ENCODE measurements around the gene CEP41.
"Not testable (repeated sequence)": the region's sequence is repeated elsewhere in the genome, so short reads cannot be mapped to it uniquely, and the experiment has no call there.

Gene CEP41

DNA sequence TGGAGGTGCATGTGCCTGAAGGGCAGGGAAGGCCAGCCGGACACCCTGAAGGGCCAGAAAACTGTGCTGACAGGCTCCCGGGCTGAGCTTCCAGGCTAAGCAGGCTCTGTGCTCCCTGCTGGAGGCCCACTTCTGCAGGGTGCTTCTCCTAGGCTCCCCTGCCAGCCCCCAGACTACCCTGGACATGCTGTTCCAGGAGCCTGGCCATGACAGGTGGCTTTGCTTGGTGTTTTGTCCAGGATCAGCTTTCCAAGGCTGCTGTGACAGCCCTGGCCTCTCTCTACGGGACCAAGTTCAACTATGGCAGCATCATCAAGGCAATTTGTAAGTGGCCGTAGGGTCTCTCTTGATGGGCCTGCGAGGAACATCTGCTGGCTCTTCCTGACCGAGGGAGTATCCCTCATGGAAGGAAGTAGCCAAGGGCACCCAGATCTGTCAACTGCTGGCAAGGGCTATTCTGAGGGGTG lies 55.2 kb downstream of the CEP41 start:
- no peak for DNase-seq

DNA sequence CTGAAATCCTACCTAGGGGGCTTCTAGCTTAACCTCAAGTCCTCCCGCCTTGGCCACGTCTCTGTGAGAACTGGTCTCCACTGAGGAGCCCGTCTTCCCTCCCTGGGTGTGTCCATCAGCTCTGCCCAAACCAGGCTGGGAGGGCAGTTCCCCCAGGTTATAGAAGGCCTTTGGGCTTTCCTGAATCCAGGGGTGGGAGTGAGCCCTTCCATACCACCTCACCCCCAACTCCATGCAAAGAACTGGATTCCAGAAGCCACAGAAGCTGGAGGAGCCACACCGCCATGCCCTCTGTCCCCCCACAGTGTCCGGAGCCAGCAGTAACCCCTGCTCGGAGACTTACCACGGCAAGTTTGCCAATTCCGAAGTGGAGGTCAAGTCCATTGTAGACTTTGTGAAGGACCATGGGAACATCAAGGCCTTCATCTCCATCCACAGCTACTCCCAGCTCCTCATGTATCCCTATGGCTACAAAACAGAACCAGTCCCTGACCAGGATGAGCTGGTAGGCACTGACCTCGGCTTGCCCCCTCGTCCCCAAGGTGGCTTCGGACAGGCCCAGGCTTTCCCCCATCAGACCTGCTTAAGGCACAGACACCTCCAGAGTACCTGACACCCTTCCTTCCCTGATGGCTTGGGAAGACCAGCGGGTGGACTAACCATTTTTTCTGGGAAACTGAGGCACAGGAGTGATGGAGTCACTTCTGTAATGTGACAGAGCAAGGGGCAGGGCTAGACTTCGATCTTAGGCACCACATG lies 55.8 kb downstream of the CEP41 start:
- DNase-seq = no peak

DNA sequence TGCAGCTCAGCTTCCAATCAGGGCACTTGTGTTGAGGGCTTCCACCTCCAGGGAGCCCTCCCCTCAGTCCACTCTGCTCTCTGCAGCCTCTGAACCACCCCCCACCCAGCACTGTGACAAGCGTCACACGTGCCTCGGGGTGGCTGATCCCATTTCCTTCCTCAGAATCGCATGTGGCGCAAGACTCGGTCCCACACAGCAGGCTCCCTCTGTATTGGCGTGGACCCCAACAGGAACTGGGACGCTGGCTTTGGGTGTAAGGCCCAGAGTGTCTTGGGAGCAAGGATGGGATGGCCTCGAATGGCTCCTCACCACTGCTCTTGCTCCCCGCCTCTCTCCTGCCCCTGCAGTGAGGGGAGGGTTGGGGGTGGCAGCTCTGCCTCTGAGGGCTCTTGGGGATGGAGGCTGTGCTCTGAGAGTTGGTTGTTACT lies 56.4 kb downstream of the CEP41 start:
- no peak for DNase-seq

DNA sequence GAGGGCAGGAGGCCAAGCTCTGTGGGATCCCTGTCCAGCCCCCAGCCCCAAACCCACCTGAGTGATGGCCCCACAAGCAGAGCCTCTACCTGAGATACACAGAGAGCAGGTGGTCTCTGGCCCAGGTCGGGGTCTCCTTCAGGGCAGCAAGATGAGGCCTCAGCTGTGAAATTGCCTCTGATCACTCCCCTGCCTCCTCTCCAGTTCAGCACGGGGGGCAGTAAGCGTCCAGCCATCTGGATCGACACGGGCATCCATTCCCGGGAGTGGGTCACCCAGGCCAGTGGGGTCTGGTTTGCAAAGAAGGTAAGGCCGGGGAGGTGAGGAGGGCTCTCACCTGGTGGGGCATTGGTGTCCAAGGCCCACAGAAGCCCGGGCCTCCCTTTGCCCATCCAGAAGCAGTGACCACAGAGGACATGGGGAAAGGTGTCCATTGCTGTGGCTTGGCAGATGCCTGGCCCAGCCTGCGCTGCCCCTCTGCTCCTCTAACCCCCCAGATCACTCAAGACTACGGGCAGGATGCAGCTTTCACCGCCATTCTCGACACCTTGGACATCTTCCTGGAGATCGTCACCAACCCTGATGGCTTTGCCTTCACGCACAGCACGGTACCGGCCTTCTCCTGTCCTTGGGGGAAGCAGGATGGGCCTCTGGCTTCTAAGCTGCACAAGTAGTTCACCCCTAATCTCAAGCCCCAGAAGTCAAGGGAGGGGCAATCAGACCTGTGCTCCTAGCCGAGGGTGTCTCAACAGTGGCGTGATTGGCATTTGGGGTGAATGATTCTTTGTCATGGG lies 57.4 kb downstream of the CEP41 start:
- no peak for DNase-seq

DNA sequence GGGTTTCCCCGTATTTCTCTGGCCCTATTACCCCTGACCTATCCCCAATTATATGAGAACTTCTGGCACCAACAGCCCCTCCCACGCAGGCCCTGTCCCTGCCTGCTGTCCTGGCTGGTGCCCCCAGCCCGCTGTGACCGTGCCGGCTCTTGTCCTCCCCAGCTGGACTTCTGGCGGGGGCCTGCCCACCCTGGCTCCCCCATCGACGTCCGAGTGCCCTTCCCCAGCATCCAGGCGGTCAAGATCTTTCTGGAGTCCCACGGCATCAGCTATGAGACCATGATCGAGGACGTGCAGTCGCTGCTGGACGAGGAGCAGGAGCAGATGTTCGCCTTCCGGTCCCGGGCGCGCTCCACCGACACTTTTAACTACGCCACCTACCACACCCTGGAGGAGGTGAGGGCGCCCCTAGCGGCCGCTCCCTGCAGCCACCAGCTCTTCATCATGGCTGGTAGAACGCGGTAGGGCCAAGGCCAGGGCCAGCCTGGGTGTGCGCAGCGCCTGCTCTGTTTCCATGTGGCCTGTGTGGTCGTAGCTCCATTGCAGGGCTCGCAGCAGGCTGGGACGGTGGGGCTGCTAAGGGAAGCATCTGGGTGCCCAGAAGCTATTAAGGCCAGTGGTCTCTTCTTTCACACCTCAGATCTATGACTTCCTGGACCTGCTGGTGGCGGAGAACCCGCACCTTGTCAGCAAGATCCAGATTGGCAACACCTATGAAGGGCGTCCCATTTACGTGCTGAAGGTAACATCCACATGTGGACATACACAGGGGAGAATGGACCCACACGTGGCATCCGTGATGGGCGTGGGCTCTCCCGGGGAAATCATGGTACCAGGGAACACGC lies 59.1 kb downstream of the CEP41 start:
- DNase-seq = no peak

DNA sequence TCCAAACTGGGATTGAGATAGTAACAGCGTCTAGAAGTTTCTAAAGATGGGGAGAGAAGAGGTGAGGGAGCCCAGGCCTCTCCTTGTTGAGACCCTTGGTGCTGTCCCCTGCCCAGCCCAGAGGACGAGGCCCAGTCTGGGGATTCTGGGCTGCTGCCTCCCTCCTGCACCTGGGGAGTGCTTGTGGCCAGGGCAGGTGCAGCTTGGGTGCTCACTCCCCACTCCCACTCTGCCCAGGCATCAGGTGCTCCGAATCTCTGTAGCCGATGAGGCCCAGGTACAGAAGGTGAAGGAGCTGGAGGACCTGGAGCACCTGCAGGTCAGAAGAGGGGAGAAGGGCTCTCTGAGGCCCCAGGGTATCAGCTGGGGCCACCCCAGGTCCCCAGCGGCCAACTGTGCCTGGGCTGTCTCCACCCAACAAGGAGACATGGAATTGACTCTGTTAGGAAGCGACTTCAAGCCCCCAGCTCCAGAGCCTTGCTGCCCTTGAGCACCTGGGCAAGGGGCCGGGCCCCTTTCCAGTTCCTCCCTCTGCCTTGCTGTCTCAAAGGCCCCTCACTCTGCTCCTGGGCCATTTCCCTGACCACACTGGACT lies 59.9 kb downstream of the CEP41 start:
- no peak for DNase-seq

DNA sequence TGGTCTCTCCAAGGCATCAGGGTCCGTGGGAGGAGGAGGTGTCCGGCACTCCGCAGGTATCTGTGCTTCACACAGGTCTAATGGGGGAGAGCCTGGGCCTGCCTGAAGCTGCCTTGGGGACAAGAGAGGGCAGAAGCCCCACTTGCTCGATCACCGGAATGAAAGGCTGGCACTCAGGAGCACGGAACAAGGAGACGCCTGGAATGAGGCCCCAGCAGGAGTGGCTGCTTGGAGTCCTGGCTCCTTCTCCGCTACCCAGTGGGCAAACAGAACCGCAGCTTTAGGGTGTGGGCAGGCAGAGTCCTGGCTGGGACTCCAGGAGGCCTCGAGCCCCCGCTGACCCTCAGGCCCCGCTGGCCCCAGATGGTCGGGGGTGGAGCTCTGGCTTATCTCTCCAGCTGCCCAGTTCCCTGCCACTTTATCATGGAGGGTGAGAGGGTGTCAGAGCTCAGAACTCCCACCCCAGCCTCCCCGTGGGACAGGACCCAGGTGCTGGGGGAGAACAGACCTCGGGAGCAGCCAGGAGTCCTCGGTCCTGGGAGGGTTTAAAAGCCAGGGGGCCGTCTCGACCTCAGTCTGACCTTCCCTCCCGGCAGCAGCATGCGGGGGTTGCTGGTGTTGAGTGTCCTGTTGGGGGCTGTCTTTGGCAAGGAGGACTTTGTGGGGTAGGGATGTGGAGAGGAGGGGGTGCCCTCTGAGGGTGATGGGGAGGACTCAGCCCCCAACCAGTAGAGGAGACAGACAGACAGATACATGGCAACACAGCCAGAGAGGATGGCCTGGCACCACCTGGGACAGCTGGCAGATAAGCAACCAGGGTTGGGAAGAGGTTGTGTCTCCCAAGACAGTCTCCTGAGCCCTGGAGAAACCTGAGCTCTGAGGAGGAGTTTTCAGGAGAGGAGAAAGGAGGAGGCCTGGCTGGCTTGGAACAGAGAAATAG lies 60.6 kb downstream of the CEP41 start, which contains the start of gene CPA1:
Gene CPA1 (plus strand): TSS at position 574 of the 940 bp plus-strand sequence. CDS start 27 bp downstream, at position 601.
- DNase-seq = no peak

DNA sequence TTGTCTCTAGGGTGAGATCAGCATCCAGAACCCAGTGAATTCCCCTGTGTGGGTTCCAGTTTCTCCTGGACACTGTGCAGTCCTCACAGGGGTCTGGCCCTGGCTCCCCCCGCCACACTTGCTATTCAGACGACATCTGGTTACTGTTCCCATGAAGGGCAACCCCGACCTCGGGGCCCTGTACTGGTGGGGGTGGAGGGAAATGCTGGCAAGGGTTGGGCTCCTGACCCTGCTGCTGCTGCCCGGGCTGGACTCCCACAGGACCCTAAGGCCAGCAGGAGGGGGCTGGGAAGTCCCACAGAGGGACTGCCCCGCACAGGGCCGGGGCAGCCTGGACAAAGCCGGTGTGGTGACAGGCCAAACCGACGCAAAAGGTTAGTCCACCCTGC lies 61.3 kb downstream of the CEP41 start:
- no peak for DNase-seq

DNA sequence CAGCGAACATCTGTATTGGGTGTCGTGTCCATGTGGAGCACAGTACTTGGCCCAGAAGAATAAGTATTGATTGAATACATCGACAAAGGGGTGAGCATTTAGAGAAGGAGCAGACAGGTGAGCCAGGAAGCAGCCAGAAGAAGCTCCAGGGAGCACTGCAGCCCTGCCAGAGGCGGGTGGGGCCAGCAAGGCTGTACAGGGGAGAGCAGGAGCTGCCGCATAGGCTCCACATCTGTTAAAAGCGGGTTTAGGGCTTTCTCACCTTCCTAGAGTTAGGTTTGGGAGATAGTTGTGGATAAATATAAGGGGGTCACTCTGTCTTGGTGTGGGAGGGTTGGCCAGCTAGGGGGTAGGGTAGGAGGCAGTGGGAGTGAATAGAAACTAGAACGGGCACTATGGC lies 61.8 kb downstream of the CEP41 start:
- DNase-seq = no peak

DNA sequence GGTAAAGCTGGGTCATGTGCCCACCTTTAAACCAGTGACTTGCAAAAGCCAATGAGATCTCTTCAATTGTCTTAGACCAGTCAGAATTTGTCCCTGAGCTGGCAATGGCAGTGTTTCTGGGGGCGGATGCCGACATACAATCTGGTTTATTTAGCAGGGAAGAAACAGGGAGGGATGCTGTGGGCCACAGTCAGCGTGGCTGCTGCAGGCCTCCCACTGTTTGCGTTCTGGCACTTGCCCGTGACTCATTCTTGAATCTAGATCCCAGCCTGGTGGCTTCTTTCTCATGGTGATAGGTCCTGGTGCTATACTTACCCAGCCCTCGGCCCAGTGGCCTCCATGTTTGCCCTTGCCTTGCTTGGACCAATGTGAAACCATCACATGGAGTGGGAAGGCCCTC lies 63.6 kb downstream of the CEP41 start:
- DNase-seq = no peak

DNA sequence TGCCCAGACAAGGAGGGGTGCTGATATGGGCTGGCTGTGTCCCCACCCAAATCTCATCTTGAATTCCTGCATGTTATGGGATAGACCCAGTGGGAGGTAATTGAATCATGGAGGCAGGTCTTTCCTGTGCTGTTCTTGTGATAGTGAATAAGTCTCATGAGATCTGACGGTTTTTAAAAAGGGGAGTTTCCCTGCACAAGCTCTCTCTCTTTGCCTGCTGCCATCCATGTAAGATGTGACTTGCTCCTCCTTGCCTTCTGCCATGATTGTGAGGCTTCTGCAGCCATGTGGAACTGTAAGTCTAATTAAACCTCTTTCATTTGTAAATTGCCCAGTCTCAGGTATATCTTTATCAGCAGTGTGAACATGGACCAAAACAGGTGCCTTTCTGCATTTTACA lies 64.4 kb downstream of the CEP41 start:
- not testable (repeated sequence) for DNase-seq

DNA sequence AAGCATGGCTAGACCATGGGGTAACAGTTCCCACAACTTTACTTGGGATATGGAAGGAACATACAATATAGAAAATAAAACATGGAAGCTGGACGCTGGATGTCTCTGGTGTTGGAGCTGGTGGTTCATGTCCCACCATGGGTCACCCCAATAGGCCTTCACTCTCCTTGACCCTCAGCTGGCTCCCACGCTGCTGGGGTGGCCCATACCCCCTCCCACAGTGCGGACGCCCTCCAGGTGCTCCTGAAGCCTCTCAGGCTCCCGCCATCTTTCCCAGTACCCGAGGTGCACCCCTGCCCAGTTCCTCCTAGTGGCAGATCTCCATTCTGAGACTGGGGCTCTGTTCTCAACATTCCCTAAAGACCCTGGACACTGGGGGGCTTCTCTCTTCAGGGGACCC lies 66.3 kb downstream of the CEP41 start:
- no peak for DNase-seq

DNA sequence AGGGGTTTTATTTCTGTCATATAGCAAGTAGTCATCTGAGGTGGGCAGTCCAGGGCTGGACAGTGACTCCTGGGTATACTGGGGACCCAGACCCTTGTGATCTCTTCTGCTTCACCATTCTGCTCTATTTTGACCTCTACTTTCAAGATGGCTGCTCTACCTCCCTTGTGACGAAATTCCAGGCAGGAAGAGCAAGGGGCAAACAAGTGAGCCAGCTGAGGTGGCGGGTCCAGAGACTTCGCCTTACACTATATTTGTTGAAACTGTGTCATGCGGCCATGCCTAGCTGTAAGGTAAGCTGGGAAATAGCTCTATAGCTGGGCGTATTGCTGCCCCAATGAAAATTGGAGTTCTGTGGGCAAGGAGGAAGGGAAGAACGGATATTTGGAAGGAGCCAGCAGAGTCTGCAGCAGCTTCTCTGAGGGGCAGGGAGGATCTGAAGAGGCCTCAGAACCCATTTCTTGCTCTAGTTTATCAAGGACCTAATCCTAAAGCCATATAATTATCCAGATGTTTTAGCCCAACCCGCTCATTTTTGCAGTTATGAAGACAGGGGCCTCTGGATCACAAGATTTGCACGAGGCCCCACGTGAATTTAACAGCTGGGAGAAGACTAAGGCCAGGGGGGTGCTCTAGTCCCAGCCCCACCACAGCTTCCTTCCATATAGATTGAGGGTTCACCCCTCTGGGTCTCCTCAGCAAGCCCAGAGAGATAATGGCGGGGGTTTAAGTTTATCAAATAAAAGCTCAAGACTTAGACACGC lies 68.2 kb downstream of the CEP41 start:
- DNase-seq = no peak

DNA sequence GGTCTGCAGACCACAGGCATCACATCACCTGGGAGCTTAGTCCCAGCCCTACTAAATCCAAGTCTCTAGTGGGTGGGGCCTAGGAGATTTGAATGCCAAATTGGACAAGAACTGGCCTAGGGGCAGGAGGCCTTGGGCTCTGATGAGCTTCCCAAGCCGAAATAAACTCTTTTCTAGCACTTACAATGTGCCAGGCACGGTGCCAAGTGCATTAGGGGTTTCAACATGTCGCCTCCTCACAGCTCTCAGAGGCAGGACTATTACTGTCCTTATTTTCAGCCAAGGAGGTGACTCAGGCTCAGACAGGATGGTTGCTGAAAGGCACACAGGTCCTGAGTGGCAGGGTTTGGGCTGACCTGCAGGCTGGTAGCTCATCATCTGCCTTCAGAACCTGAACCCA lies 69.8 kb downstream of the CEP41 start:
- no peak for DNase-seq

DNA sequence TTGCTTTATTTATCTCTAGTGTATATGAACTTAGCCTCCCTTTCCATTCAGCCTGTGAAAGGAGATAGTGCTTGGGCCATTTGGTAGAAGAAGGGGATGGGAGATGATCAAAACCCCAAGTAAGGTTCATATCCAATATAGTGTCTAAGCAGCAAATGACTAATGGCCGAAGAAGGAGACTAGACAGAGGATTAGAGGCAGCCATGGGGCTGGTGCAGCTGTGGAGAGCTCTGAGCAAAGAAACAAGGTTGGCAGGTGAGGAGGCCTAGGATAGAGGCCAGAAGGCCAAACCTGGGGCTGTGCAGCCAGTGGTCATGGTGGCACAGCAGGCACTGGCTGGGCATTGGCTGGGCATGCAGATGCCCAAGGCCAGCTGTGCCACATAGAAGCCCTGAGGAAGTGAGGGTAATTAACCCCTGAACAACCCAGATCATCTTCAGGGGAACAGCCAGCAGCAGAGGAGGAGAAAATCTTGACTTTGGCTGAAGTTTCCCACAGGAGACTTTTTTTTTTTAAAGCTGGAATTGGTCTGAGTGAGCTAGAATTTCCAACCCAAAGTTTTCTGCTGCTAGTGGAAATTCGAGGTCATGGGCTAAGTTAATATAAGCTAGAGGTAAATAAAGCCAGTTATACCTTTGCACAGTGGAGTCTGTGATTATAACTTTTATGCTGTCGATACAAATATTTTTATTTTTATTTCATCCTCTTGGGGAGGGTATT lies 70.8 kb downstream of the CEP41 start:
- DNase-seq = no peak

DNA sequence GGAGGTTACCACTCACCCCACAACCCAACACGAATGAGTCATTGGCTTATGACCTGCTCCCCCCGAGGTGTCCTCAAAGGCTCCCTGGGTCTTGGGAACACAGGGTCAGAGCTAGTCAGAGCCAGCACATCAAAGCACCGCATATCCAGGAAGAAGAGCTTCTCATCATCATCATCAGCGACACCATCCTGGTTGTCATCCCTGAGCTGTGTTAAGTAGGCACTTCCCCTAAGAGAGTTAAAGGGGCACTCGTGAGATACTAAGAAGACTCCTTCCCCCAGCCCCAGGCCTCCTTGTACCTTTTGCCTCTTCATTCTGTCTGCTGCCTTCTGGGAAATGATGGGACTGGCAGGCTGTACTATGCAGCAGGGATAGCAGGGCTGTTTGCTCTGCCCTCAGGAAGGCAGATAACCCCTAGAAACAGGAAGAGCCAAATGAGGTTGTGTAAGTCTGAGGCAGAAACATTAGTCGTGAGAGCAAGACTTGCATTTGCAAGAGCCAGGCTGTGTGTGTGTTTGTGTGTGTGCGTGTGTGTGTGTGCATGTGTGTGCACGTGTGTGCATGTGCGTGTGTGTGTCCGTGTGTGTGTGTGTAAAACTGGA lies 71.6 kb downstream of the CEP41 start:
- no peak for DNase-seq

DNA sequence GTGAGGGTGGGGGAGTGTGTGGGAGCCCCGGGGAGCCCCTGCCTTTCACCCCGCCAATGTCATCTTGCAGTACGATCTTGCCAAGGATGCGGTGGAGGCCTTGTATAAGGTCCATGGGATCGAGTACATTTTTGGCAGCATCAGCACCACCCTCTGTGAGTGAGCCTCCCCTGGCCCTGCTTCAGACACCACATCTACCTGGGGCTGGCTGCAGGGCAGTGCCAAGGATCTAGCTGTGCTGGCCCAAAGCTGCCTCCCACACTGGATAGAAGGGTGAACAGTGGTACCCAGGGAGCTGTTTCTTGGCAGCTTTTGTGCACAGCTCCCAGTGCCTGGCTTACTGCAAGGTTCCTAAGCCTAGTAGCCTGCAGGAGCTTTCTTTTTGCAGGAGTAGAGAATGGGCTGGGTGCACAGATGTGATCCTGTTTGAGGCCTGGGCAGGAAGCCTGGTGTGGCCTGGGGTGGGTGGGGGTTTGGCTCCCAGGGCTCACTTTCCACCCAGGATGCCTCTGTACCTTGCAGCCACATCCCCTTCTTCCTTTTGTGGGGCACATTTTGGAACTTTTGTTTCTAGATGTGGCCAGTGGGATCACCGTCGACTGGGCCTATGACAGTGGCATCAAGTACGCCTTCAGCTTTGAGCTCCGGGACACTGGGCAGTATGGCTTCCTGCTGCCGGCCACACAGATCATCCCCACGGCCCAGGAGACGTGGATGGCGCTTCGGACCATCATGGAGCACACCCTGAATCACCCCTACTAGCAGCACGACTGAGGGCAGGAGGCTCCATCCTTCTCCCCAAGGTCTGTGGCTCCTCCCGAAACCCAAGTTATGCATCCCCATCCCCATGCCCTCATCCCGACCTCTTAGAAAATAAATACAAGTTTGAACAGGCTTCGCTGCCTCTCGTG lies 72.7 kb downstream of the CEP41 start:
- DNase-seq = no peak

DNA sequence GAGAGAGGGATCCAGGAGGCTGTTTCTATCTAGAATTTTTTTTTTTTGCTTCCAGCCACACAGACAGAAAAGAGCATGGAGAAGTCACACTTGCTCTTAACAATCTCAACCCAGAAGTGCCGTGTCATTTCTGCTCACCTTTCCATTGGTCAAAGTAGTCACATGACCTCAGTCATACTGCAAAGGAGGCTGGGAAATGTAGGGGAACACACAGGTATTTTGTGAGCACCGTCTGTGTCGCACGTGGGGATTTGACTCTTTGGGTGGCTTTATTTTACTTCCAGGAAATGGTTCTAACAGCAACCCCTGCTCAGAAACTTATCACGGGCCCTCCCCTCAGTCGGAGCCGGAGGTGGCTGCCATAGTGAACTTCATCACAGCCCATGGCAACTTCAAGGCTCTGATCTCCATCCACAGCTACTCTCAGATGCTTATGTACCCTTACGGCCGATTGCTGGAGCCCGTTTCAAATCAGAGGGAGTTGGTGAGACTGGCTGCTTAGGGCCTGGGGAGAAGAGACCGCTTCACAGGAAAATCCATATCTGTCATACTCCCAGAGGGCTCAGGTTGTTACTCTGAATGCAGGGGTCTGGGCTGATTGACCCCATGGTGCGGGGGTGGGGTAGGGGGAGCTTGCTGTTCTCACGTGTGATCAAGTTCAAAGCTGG lies 73.6 kb downstream of the CEP41 start:
- DNase-seq = peak; percentile 35
